Stimulated activated CD4-positive, alpha-beta T cell treated with anti-CD3 and anti-CD28 coated beads, Interleukin-15, amount 100 ng/mL, for 24 hours (primary cell): ENCODE measurements around the gene COL23A1.

Experiments
- DNase-seq: peaks from one replicate; pipeline ENCODE4 v3.0.0-alpha.2; 2020

COL23A1 gene

GRCh38 chr5:178454303-178454702 is 135.9 kb downstream of the COL23A1 start:
- no peak for DNase-seq

- no peak for DNase-seq
Observed at GRCh38 chr5:178453224-178453623, 137.0 kb downstream of the COL23A1 start.

GRCh38 chr5:178450121-178451028 is 139.8 kb downstream of the COL23A1 start:
- DNase-seq, result no peak

GRCh38 chr5:178449163-178450070 is 140.8 kb downstream of the COL23A1 start:
- DNase-seq, result no peak

- DNase-seq, result no peak
Observed at GRCh38 chr5:178445534-178445933, 144.7 kb downstream of the COL23A1 start.

GRCh38 chr5:178442405-178443257 is 147.6 kb downstream of the COL23A1 start:
- no peak for DNase-seq

- DNase-seq, result no peak
Observed at GRCh38 chr5:178441486-178442270, 148.5 kb downstream of the COL23A1 start.

GRCh38 chr5:178440181-178440580 is 150.0 kb downstream of the COL23A1 start:
- no peak for DNase-seq

GRCh38 chr5:178439493-178440180 is 150.6 kb downstream of the COL23A1 start:
- no peak for DNase-seq

GRCh38 chr5:178438796-178439195 is 151.4 kb downstream of the COL23A1 start:
- DNase-seq, result no peak

- no peak for DNase-seq
Observed at GRCh38 chr5:178437386-178438075, 152.7 kb downstream of the COL23A1 start.

- DNase-seq, result no peak
Observed at GRCh38 chr5:178436326-178436940, 153.8 kb downstream of the COL23A1 start.

GRCh38 chr5:178435321-178436238 is 154.6 kb downstream of the COL23A1 start:
- DNase-seq, result no peak

- DNase-seq, result no peak
Observed at GRCh38 chr5:178434851-178435250, 155.3 kb downstream of the COL23A1 start.

- DNase-seq, result no peak
Observed at GRCh38 chr5:178434016-178434761, 156.0 kb downstream of the COL23A1 start.

GRCh38 chr5:178433273-178433775 is 156.9 kb downstream of the COL23A1 start:
- no peak for DNase-seq

GRCh38 chr5:178432421-178433272 is 157.5 kb downstream of the COL23A1 start:
- DNase-seq, result no peak
